ENCODE data around the gene CRIM1. TPM values are rescaled to one million over a fixed set of nuclear protein-coding genes. Genes with fewer than 3 reads are reported as not detected.

The CRIM1 gene
- total RNA-seq, 4 donors from 2014 or later = 93.2 to 194 (median 119) TPM

- Histone ChIP-seq H3K27ac (peak overlapping the region; percentile 20 to 75 (median 52)), H3K4me1 (peaks cover 90 to 94% of the 10 kb centered on the region in 2 donors), H3K4me3 (no peak overlapping the region), H3K36me3 (no peaks in the 10 kb centered on the region), H3K9me3 (no peaks in the 10 kb centered on the region), H3K27me3 (no peaks in the 10 kb centered on the region)
- in situ Hi-C loops (cut with MboI; ENCODE audit: low sequenced_read_pairs in 4 of 4) (no loop called here), intact Hi-C loops (cut with DNase I; ENCODE audit: low total_unique reads) (no loop called here)
- no peak for TF ChIP-seq POLR2A (IDR thresholded peaks at IDR 0.05)
- TF ChIP-seq, protein P1, sequence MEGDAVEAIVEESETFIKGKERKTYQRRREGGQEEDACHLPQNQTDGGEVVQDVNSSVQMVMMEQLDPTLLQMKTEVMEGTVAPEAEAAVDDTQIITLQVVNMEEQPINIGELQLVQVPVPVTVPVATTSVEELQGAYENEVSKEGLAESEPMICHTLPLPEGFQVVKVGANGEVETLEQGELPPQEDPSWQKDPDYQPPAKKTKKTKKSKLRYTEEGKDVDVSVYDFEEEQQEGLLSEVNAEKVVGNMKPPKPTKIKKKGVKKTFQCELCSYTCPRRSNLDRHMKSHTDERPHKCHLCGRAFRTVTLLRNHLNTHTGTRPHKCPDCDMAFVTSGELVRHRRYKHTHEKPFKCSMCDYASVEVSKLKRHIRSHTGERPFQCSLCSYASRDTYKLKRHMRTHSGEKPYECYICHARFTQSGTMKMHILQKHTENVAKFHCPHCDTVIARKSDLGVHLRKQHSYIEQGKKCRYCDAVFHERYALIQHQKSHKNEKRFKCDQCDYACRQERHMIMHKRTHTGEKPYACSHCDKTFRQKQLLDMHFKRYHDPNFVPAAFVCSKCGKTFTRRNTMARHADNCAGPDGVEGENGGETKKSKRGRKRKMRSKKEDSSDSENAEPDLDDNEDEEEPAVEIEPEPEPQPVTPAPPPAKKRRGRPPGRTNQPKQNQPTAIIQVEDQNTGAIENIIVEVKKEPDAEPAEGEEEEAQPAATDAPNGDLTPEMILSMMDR (IDR thresholded peaks at IDR 0.05 in 4 of 5, conservative IDR thresholded peaks at IDR 0.05 in 1 of 5) = no peak
- no peak for ATAC-seq
- DNase-seq = no peak
Observed at GRCh38 chr2:36411962-36412444, 56.4 kb downstream of the CRIM1 start.

DNA sequence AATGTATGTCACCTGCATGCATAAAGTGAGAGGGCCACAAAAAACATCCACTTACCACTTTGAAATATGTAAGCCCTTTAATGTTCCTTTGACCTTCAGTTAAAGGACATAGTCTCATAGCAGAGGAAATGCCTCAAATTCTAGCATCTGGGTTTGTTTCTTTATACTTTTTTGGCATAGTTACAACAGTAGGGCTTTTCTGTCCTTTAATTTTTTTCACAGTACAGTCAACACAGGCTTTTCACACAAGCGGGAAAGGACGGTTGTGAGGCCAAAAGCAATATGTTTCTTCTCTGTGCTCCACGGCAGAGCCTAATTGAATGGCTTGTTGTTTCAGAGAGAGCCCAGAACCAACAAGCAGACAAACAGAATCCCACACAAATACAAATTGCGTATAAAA is 57.6 kb downstream of the CRIM1 start:
- DNase-seq = no peak
- TF ChIP-seq, protein P1 (IDR thresholded peaks at IDR 0.05 in 4 of 5, conservative IDR thresholded peaks at IDR 0.05 in 1 of 5) = no peak
- no peak for TF ChIP-seq POLR2A (IDR thresholded peaks at IDR 0.05)
- peaks cover 90 to 94% of the 10 kb centered on the region in 2 donors for H3K4me1 ChIP-seq
- H3K36me3 ChIP-seq = no peaks in the 10 kb centered on the region
- no peak overlapping the region for H3K4me3 ChIP-seq
- intact Hi-C loops (cut with DNase I; ENCODE audit: low total_unique reads) (no loop called here), in situ Hi-C loops (cut with MboI; ENCODE audit: low sequenced_read_pairs in 4 of 4) (no loop called here)
- H3K27ac ChIP-seq = peak overlapping the region; percentile 6 to 75 (median 52)
- H3K27me3 ChIP-seq = no peaks in the 10 kb centered on the region
- peak in 1 of 2 donors; percentile 31 for ATAC-seq
- no peaks in the 10 kb centered on the region for H3K9me3 ChIP-seq

GRCh38 chr2:36414307-36414706 is 58.7 kb downstream of the CRIM1 start:
- Histone ChIP-seq H3K4me1 (peaks cover 86 to 92% of the 10 kb centered on the region in 2 donors), H3K9me3 (no peaks in the 10 kb centered on the region), H3K27ac (peak overlapping the region in 3 of 4 donors; percentile 38 to 66 (median 54)), H3K27me3 (no peaks in the 10 kb centered on the region), H3K4me3 (no peak overlapping the region), H3K36me3 (no peaks in the 10 kb centered on the region)
- DNase-seq (no peak), ATAC-seq (no peak)
- no peak for TF ChIP-seq POLR2A (IDR thresholded peaks at IDR 0.05)
- TF ChIP-seq, protein P1 (IDR thresholded peaks at IDR 0.05 in 4 of 5, conservative IDR thresholded peaks at IDR 0.05 in 1 of 5) = no peak
- in situ Hi-C loops (cut with MboI; ENCODE audit: low sequenced_read_pairs in 4 of 4) = no loop called here
- intact Hi-C loops (cut with DNase I; ENCODE audit: low total_unique reads) = no loop called here

DNA sequence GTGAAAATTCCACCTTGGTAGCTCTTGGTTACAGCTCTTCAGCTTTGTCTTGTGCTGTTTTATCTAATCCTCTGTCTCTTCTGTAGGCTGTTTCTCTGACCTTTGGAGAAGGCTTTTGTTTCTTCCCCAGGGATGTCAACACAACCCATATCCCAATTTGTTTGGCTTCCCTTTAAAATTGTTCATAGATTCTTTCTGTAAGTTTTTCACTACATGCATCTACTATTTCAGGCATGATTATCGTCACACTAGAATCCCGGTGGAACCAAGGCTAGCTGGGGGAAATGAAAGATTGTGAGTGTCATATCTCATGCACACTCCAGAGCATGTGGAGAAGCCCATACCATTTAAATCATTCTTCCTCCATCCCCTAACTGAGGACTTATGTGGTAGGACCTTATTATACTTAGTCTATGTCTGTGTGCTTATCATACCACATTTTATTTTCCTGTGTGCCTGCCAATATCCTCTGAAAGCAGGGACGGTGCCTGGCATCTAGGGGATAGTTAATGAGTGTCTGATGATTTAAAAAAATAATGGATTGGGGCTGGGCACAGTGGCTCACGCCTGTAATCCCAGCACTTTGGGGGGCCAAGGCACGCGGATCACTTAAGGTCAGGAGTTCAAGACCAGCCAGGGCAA is 59.9 kb downstream of the CRIM1 start:
- H3K36me3 ChIP-seq = no peaks in the 10 kb centered on the region
- ATAC-seq (no peak), DNase-seq (no peak)
- no peaks in the 10 kb centered on the region for H3K27me3 ChIP-seq
- in situ Hi-C loops (cut with MboI; ENCODE audit: low sequenced_read_pairs in 4 of 4) (no loop called here), intact Hi-C loops (cut with DNase I; ENCODE audit: low total_unique reads) (no loop called here)
- H3K4me3 ChIP-seq = no peak overlapping the region
- H3K4me1 ChIP-seq = peaks cover 83 to 91% of the 10 kb centered on the region in 2 donors
- H3K27ac ChIP-seq = peak overlapping the region in 2 of 4 donors; percentile 54 to 66
- no peaks in the 10 kb centered on the region for H3K9me3 ChIP-seq
- no peak for TF ChIP-seq POLR2A (IDR thresholded peaks at IDR 0.05)
- TF ChIP-seq, protein P1 (IDR thresholded peaks at IDR 0.05 in 4 of 5, conservative IDR thresholded peaks at IDR 0.05 in 1 of 5) = no peak
